DND-41 (cell line): Measurements from ENCODE around the gene ALDH6A1.
A peak's percentile ranks its signal among the peaks of the same experiment; 100 is the strongest.
"Not testable (repeated sequence)": the region's sequence is repeated elsewhere in the genome, so short reads cannot be mapped to it uniquely, and the experiment has no call there.

Experiments
- ATAC-seq: fragments of 200-7000 bp; cut with Tn5 transposase; 3 replicates; pipeline ENCODE4 v1.9.1; 2021; ENCODE audit warnings: low read depth; ENCODE audit not compliant: insufficient read depth
- DNase-seq: peaks from one replicate; pipeline ENCODE4 v3.0.0-alpha.2; 2020
- H2AFZ ChIP-seq: 2 replicates; pipeline ENCODE4 v1.6.0; 2012; ENCODE audit warnings: low read depth, low read length
- H3K27ac ChIP-seq: 2 replicates; pipeline ENCODE4 v1.5.1; 2012; ENCODE audit warnings: low read length, inconsistent platforms
- H3K27me3 ChIP-seq: fragments of 200-600 bp; sonication (generic); 2 replicates; pipeline ENCODE4 v1.6.0; 2012; ENCODE audit warnings: low read length, mild to moderate bottlenecking, inconsistent platforms; ENCODE audit not compliant: insufficient read depth, poor library complexity
- H3K36me3 ChIP-seq: 2 replicates; pipeline ENCODE4 v1.5.1; 2012; ENCODE audit warnings: low read length, inconsistent platforms; ENCODE audit not compliant: insufficient read depth
- H3K4me1 ChIP-seq: 2 replicates; pipeline ENCODE4 v1.5.1; 2012; ENCODE audit warnings: mild to moderate bottlenecking, low read length; ENCODE audit not compliant: insufficient read depth
- H3K4me2 ChIP-seq: 2 replicates; pipeline ENCODE4 v1.6.0; 2012; ENCODE audit warnings: mild to moderate bottlenecking, moderate library complexity, low read length, inconsistent platforms; ENCODE audit not compliant: insufficient read depth
- H3K4me3 ChIP-seq, 2 experiments: fragments of 200-600 bp in 1 of 2; shearing (Covaris generic) in 1 of 2; 2 replicates each; pipeline ENCODE4 v1.5.1; 2012 to 2016; ENCODE audit warnings: inconsistent platforms in 2 of 2, low read length in 2 of 2, mild to moderate bottlenecking in 2 of 2, low read depth in 1 of 2, moderate library complexity in 1 of 2
- H3K79me2 ChIP-seq: 2 replicates; pipeline ENCODE4 v1.6.0; 2012; ENCODE audit warnings: low read length, inconsistent platforms; ENCODE audit not compliant: insufficient read depth
- H3K9ac ChIP-seq: 2 replicates; pipeline ENCODE4 v1.6.0; 2012; ENCODE audit warnings: low read depth, mild to moderate bottlenecking, inconsistent platforms, low read length, moderate library complexity
- H3K9me3 ChIP-seq: 2 replicates; pipeline ENCODE4 v1.5.1; 2012; ENCODE audit warnings: low read length, moderate library complexity, mild to moderate bottlenecking, inconsistent platforms; ENCODE audit not compliant: insufficient read depth, severe bottlenecking
- H4K20me1 ChIP-seq: 2 replicates; pipeline ENCODE4 v1.6.0; 2012; ENCODE audit warnings: low read length; ENCODE audit not compliant: insufficient read depth
- CTCF ChIP-seq: IDR thresholded peaks from 2 replicates; pipeline ENCODE4 v1.5.1; 2012; ENCODE audit warnings: borderline replicate concordance, low read length, moderate library complexity, mild to moderate bottlenecking; ENCODE audit not compliant: poor library complexity, severe bottlenecking; ENCODE audit errors: extremely low read depth
- EZH2 ChIP-seq: IDR thresholded peaks from 3 replicates; pipeline ENCODE4 v1.6.1; 2012; ENCODE audit warnings: borderline replicate concordance, low read depth, mild to moderate bottlenecking, moderate library complexity, low read length, inconsistent platforms; ENCODE audit not compliant: severe bottlenecking

The ALDH6A1 gene

DNA sequence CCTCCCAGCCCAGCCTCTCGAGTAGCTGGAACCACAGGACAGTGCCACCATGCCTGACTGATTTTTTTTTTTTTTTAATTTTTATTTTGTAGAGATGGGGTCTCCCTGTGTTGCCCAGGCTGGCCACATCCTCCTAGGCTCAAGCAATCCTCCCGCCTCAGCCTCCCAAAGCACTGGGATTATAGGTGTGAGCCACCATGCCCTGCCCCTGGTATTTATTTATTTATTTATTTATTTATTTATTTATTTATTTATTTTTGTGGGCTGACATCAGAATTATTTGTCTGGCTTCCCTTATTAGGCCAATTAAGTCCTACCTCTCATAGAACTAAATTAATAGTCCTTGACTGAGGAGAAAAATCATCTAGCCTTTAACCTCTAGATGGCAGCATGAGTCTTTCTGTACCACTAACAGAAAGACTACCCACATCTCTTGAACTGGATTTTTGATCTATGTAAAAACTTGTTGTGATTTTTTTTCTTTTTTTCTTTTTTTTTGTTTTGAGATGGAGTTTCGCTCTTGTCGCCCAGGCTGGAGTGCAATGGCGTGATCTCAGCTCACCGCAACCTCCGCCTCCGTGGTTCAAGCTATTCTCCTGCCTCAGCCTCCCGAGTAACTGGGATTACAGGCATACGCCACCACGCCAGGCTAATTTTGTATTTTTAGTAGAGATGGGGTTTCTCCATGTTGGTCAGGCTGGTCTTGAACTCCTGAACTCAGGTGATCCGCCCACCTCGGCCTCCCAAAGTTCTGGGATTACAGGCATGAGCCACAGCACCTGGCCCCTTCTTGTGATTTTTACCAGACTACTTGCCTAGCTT lies 27.4 kb upstream of the ALDH6A1 start:
- not testable (repeated sequence) for H3K4me3 ChIP-seq, H4K20me1 ChIP-seq, H3K4me1 ChIP-seq, H3K9ac ChIP-seq, DNase-seq, H3K9me3 ChIP-seq, H3K27ac ChIP-seq, H3K4me2 ChIP-seq, H3K27me3 ChIP-seq, H2AFZ ChIP-seq, H3K79me2 ChIP-seq
- ATAC-seq, result peak; percentile 89
- peak; percentile 72 for TF ChIP-seq CTCF
- H3K36me3 ChIP-seq, result peaks cover 28% of the 10 kb centered on the region

GRCh38 chr14:74109369-74109768 lies 25.1 kb upstream of the ALDH6A1 start:
- no peaks in the 10 kb centered on the region for H3K79me2 ChIP-seq
- H3K27me3 ChIP-seq, result no peaks in the 10 kb centered on the region
- H3K27ac ChIP-seq, result no peak overlapping the region
- no peak overlapping the region for H3K9ac ChIP-seq
- no peaks in the 10 kb centered on the region for H4K20me1 ChIP-seq
- no peak overlapping the region for H3K4me2 ChIP-seq
- no peaks in the 10 kb centered on the region for H3K4me1 ChIP-seq
- no peaks in the 10 kb centered on the region for H3K9me3 ChIP-seq
- no peak for ATAC-seq
- DNase-seq, result no peak
- no peak overlapping the region for H2AFZ ChIP-seq
- H3K4me3 ChIP-seq, result no peak overlapping the region
- peaks cover 23% of the 10 kb centered on the region for H3K36me3 ChIP-seq
- no peak for TF ChIP-seq CTCF
- TF ChIP-seq EZH2, result no peak

- ATAC-seq, result no peak
- Histone ChIP-seq H3K79me2 (no peaks in the 10 kb centered on the region), H3K36me3 (peaks cover 39% of the 10 kb centered on the region), H3K9ac (no peak overlapping the region), H3K4me3 (no peak overlapping the region), H3K27ac (no peak overlapping the region), H3K9me3 (no peaks in the 10 kb centered on the region), H3K27me3 (no peaks in the 10 kb centered on the region), H4K20me1 (no peaks in the 10 kb centered on the region), H2AFZ (no peak overlapping the region), H3K4me1 (no peaks in the 10 kb centered on the region), H3K4me2 (no peak overlapping the region)
- TF ChIP-seq EZH2 (no peak), CTCF (no peak)
- DNase-seq, result no peak
Measured at GRCh38 chr14:74105381-74105780, 21.1 kb upstream of the ALDH6A1 start.
